H1 (cell line): ENCODE results near the gene CNOT3. TPM values are rescaled to one million over a fixed set of nuclear protein-coding genes. Genes with fewer than 3 reads are reported as not detected.

Experiments
- RXRA ChIP-seq: IDR thresholded peaks from 2 replicates; pipeline ENCODE4 v1.6.1; 2011; ENCODE audit warnings: low read depth, mild to moderate bottlenecking, low read length, moderate library complexity; ENCODE audit not compliant: insufficient read depth
- SIRT6 ChIP-seq: IDR thresholded peaks from one replicate; pipeline ENCODE4 v1.7.1; 2012; ENCODE audit warnings: low read length, inconsistent platforms
- polyA plus RNA-seq, 7 experiments: library from polyadenylated mRNA; depleted of rRNA in 3 of 7; stranded (reverse) in 5 of 7; unstranded in 2 of 7; fragments of >200 nt in 5 of 7; fragments of 200-250 nt in 2 of 7; gene quantifications; 1 replicate in 5 of 7; 2 replicates in 1 of 7; 4 replicates in 1 of 7; pipeline versions ENCODE4 v1.2.1 to v1.2.3, GENCODE V29; 2011 to 2013; ENCODE audit warnings: missing spikeins in 2 of 7, mixed read lengths in 2 of 7
- total RNA-seq: library from RNA; stranded (reverse); fragmentation: NEBNext Ultra II Directional; extraction: Animal tissue kit (Norgen Biotek cat#: 25700); gene quantifications from 2 replicates; pipeline ENCODE4 v1.2.1, GENCODE V29; 2021
- TF ChIP-seq, protein P1 (sequence below): fragments of 300-600 bp; sonication (generic); IDR thresholded peaks from 2 replicates; pipeline ENCODE4 v1.7.1; 2012; ENCODE audit warnings: low read length, moderate library complexity, mild to moderate bottlenecking, inconsistent platforms; ENCODE audit not compliant: insufficient replicate concordance

Gene CNOT3
- total and polyA plus RNA-seq, 2 of the 8 experiments (the other 6 are each of a cell fraction or from before 2014, with no cell fraction given), result 21.2 to 86.4 TPM

DNA sequence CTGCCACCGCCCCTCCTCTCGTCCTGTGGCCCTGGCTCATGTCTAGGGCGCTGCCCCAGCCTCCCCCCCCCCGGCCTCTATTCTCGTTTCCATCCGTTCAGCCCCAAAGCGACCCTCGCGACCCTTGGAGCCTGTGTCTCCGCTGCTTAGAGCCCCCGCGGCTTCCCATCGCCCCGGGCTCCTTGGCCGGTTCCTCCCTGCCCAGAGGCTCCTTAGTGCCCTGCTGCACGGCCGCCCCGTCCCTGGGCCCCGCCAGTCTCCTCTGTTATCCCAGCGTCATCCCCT lies 9.2 kb upstream of the CNOT3 start (continued):
- TF ChIP-seq, protein P1, sequence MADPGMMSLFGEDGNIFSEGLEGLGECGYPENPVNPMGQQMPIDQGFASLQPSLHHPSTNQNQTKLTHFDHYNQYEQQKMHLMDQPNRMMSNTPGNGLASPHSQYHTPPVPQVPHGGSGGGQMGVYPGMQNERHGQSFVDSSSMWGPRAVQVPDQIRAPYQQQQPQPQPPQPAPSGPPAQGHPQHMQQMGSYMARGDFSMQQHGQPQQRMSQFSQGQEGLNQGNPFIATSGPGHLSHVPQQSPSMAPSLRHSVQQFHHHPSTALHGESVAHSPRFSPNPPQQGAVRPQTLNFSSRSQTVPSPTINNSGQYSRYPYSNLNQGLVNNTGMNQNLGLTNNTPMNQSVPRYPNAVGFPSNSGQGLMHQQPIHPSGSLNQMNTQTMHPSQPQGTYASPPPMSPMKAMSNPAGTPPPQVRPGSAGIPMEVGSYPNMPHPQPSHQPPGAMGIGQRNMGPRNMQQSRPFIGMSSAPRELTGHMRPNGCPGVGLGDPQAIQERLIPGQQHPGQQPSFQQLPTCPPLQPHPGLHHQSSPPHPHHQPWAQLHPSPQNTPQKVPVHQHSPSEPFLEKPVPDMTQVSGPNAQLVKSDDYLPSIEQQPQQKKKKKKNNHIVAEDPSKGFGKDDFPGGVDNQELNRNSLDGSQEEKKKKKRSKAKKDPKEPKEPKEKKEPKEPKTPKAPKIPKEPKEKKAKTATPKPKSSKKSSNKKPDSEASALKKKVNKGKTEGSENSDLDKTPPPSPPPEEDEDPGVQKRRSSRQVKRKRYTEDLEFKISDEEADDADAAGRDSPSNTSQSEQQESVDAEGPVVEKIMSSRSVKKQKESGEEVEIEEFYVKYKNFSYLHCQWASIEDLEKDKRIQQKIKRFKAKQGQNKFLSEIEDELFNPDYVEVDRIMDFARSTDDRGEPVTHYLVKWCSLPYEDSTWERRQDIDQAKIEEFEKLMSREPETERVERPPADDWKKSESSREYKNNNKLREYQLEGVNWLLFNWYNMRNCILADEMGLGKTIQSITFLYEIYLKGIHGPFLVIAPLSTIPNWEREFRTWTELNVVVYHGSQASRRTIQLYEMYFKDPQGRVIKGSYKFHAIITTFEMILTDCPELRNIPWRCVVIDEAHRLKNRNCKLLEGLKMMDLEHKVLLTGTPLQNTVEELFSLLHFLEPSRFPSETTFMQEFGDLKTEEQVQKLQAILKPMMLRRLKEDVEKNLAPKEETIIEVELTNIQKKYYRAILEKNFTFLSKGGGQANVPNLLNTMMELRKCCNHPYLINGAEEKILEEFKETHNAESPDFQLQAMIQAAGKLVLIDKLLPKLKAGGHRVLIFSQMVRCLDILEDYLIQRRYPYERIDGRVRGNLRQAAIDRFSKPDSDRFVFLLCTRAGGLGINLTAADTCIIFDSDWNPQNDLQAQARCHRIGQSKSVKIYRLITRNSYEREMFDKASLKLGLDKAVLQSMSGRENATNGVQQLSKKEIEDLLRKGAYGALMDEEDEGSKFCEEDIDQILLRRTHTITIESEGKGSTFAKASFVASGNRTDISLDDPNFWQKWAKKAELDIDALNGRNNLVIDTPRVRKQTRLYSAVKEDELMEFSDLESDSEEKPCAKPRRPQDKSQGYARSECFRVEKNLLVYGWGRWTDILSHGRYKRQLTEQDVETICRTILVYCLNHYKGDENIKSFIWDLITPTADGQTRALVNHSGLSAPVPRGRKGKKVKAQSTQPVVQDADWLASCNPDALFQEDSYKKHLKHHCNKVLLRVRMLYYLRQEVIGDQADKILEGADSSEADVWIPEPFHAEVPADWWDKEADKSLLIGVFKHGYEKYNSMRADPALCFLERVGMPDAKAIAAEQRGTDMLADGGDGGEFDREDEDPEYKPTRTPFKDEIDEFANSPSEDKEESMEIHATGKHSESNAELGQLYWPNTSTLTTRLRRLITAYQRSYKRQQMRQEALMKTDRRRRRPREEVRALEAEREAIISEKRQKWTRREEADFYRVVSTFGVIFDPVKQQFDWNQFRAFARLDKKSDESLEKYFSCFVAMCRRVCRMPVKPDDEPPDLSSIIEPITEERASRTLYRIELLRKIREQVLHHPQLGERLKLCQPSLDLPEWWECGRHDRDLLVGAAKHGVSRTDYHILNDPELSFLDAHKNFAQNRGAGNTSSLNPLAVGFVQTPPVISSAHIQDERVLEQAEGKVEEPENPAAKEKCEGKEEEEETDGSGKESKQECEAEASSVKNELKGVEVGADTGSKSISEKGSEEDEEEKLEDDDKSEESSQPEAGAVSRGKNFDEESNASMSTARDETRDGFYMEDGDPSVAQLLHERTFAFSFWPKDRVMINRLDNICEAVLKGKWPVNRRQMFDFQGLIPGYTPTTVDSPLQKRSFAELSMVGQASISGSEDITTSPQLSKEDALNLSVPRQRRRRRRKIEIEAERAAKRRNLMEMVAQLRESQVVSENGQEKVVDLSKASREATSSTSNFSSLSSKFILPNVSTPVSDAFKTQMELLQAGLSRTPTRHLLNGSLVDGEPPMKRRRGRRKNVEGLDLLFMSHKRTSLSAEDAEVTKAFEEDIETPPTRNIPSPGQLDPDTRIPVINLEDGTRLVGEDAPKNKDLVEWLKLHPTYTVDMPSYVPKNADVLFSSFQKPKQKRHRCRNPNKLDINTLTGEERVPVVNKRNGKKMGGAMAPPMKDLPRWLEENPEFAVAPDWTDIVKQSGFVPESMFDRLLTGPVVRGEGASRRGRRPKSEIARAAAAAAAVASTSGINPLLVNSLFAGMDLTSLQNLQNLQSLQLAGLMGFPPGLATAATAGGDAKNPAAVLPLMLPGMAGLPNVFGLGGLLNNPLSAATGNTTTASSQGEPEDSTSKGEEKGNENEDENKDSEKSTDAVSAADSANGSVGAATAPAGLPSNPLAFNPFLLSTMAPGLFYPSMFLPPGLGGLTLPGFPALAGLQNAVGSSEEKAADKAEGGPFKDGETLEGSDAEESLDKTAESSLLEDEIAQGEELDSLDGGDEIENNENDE, result no peak
- TF ChIP-seq SIRT6, result no peak
- no peak for TF ChIP-seq RXRA
- TF ChIP-seq, all 59 proteins: peak for 0
